ENCODE results near the gene ARID3A. TPM values are rescaled to one million over a fixed set of nuclear protein-coding genes. Genes with fewer than 3 reads are reported as not detected.

The ARID3A gene
- total RNA-seq, 1 experiment from 2014 or later = 116 TPM

- Mint-ChIP-seq H3K27me3 (ENCODE audit: low read depth) (no peaks in the 10 kb centered on the region), H3K4me1 (peaks cover 2% of the 10 kb centered on the region; the same call in 1 of the 2 replicates), H3K9me3 (no peaks in the 10 kb centered on the region), H3K36me3 (0 out of 2 replicates have a peak, but pooled peaks cover 6% of the 10 kb centered on the region), H3K27ac (no peak overlapping the region), H3K4me3 (no peak overlapping the region)
- ATAC-seq (peak; percentile 8; the same call in 1 of the 2 replicates), DNase-seq (ENCODE audit: low spot score) (no peak)
- ChIA-PET CTCF (no interaction called here), POLR2A (no interaction called here)
- TF ChIP-seq SMAD3 (CRISPR knock-in tag; IDR thresholded peaks at IDR 0.05; ENCODE audit: borderline replicate concordance) = no peak
- 0 out of 2 replicates have a peak, but pooled peaks have one; percentile 37 for TF ChIP-seq FOXP1 (CRISPR knock-in tag; IDR thresholded peaks at IDR 0.05; ENCODE audit: borderline replicate concordance)
Observed at GRCh38 chr19:900043-900301, 25.9 kb upstream of the ARID3A start.

GRCh38 chr19:900302-901111, 25.3 kb upstream of the ARID3A start:
- Mint-ChIP-seq H3K4me1 (peaks cover 2% of the 10 kb centered on the region; the same call in 1 of the 2 replicates), H3K27me3 (ENCODE audit: low read depth) (no peaks in the 10 kb centered on the region), H3K4me3 (no peak overlapping the region), H3K9me3 (no peaks in the 10 kb centered on the region), H3K27ac (no peak overlapping the region), H3K36me3 (0 out of 2 replicates have a peak, but pooled peaks cover 6% of the 10 kb centered on the region)
- POLR2A ChIA-PET = no interaction called here
- no peak for TF ChIP-seq ZNF138 (CRISPR knock-in tag; conservative IDR thresholded peaks at IDR 0.05)
- no peak for TF ChIP-seq SMAD4 (CRISPR knock-in tag; IDR thresholded peaks at IDR 0.05)
- TF ChIP-seq ZNF263 (CRISPR knock-in tag; IDR thresholded peaks at IDR 0.05; ENCODE audit: low read depth) = peak; percentile 92
- TF ChIP-seq, protein P1, sequence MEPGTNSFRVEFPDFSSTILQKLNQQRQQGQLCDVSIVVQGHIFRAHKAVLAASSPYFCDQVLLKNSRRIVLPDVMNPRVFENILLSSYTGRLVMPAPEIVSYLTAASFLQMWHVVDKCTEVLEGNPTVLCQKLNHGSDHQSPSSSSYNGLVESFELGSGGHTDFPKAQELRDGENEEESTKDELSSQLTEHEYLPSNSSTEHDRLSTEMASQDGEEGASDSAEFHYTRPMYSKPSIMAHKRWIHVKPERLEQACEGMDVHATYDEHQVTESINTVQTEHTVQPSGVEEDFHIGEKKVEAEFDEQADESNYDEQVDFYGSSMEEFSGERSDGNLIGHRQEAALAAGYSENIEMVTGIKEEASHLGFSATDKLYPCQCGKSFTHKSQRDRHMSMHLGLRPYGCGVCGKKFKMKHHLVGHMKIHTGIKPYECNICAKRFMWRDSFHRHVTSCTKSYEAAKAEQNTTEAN (CRISPR knock-in tag; IDR thresholded peaks at IDR 0.05) = no peak
- ATAC-seq = peak; percentile 79
- CTCF ChIA-PET = no interaction called here
- peak; percentile 73 for DNase-seq (ENCODE audit: low spot score)

GRCh38 chr19:901216-902092, 24.4 kb upstream of the ARID3A start:
- H3K27me3 Mint-ChIP-seq (ENCODE audit: low read depth) = no peaks in the 10 kb centered on the region
- ATAC-seq (no peak), DNase-seq (ENCODE audit: low spot score) (no peak)
- H3K27ac Mint-ChIP-seq = no peak overlapping the region
- no peak overlapping the region for H3K4me3 Mint-ChIP-seq
- no peaks in the 10 kb centered on the region for H3K9me3 Mint-ChIP-seq
- H3K4me1 Mint-ChIP-seq = peaks cover 2% of the 10 kb centered on the region; the same call in 1 of the 2 replicates
- TF ChIP-seq USF1 (CRISPR knock-in tag; IDR thresholded peaks at IDR 0.05) = no peak
- no peak for TF ChIP-seq ZNF423 (CRISPR knock-in tag; IDR thresholded peaks at IDR 0.05)
- TF ChIP-seq ZNF425 (CRISPR knock-in tag; conservative IDR thresholded peaks at IDR 0.05) = no peak
- TF ChIP-seq ZNF232 (CRISPR knock-in tag; IDR thresholded peaks at IDR 0.05) = no peak
- no peak for TF ChIP-seq ZNF671 (CRISPR knock-in tag; IDR thresholded peaks at IDR 0.05)
- no peak for TF ChIP-seq NR1H2 (CRISPR knock-in tag; IDR thresholded peaks at IDR 0.05)
- TF ChIP-seq CREM (CRISPR knock-in tag; IDR thresholded peaks at IDR 0.05) = no peak
- no peak for TF ChIP-seq ZNF532 (CRISPR knock-in tag; IDR thresholded peaks at IDR 0.05; ENCODE audit: borderline replicate concordance)
- TF ChIP-seq KAT7 (CRISPR knock-in tag; IDR thresholded peaks at IDR 0.05; ENCODE audit: borderline replicate concordance) = no peak
- TF ChIP-seq JUN (CRISPR knock-in tag; IDR thresholded peaks at IDR 0.05) = no peak
- TF ChIP-seq RELA (CRISPR knock-in tag; IDR thresholded peaks at IDR 0.05; ENCODE audit: borderline replicate concordance) = no peak
- no peak for TF ChIP-seq ZNF396 (CRISPR knock-in tag; IDR thresholded peaks at IDR 0.05; ENCODE audit: borderline replicate concordance)
- TF ChIP-seq TEAD1 (CRISPR knock-in tag; IDR thresholded peaks at IDR 0.05) = no peak
- no peak for TF ChIP-seq ZSCAN18 (CRISPR knock-in tag; IDR thresholded peaks at IDR 0.05)
- CTCF ChIA-PET = interaction anchor here (1.1 kb wide), 1 partner anchor 18 kb away, joined by 3 read pairs; no protein-coding TSS in a partner anchor
- POLR2A ChIA-PET = no interaction called here
- H3K36me3 Mint-ChIP-seq = 0 out of 2 replicates have a peak, but pooled peaks cover 6% of the 10 kb centered on the region

All from WTC11 (cell line).